HCT116 (cell line): ENCODE results near the gene TROAP. TPM values are rescaled to one million over a fixed set of nuclear protein-coding genes. Genes with fewer than 3 reads are reported as not detected.

Source experiments
- ATAC-seq: fragments of 200-7000 bp; cut with Tn5 transposase; 2 replicates; pipeline ENCODE4 v1.9.1; 2020; ENCODE audit warnings: mild to moderate bottlenecking, moderate library complexity
- BruUV-seq: library from RNA; stranded (reverse); fragments of 400-500 nt; replicated peaks from 2 replicates; lab custom pipeline; 2021; lab: Mats Ljungman, UMichigan
- CTCF ChIA-PET: fragments of 300-600 bp; sonication (Branson Sonifier 250); formaldehyde crosslinking; loops from one replicate; lab custom pipeline; 2021; ENCODE audit warnings: antibody characterized with exemption; lab: Charles Lee
- POLR2A ChIA-PET: fragments of 300-600, 350-600 bp; sonication (Branson Sonifier 250); formaldehyde crosslinking; loops from one replicate; lab custom pipeline; 2021; ENCODE audit warnings: antibody characterized with exemption; lab: Charles Lee
- RAD21 ChIA-PET, 2 experiments: fragments of 300-600 bp; sonication (Branson Sonifier 250); formaldehyde crosslinking; loops; one replicate each; lab custom pipeline; 2023; ENCODE audit warnings: low total read pairs in 2 of 2; ENCODE audit not compliant: uncharacterized antibody in 2 of 2, unreplicated experiment in 2 of 2, low non-redundant PET in 1 of 2; lab: Charles Lee
- DNase-seq: peaks from one replicate; pipeline ENCODE4 v3.0.0-alpha.2; 2010; ENCODE audit warnings: low read depth, low spot score
- H2AFZ ChIP-seq: fragments of 200-600 bp; shearing (Covaris generic), sonication (generic); 2 replicates; pipeline ENCODE4 v1.6.1; 2017; ENCODE audit warnings: low read depth, mixed run types, mixed read lengths, antibody characterized with exemption, low read length; ENCODE audit not compliant: poor library complexity, severe bottlenecking
- H3K27ac ChIP-seq: 2 replicates; pipeline ENCODE4 v1.5.1; 2012; ENCODE audit warnings: low read depth, low read length
- H3K27me3 ChIP-seq: fragments of 200-600 bp; sonication (generic); 2 replicates; pipeline ENCODE4 v1.6.1; 2016; ENCODE audit warnings: mixed run types, low read length, mixed read lengths; ENCODE audit not compliant: insufficient read depth
- H3K36me3 ChIP-seq, 2 experiments: fragments of 200-500 bp in 1 of 2; fragments of 200-600 bp in 1 of 2; sonication (Bioruptor generic) in 1 of 2; sonication (generic) in 1 of 2; 2 replicates each; pipeline versions ENCODE4 v1.5.1 to v1.6.1; 2014 to 2016; ENCODE audit warnings: low read length in 2 of 2, inconsistent platforms in 1 of 2, mixed read lengths in 1 of 2, mixed run types in 1 of 2; ENCODE audit not compliant: insufficient read depth in 2 of 2, control insufficient read depth in 1 of 2
- H3K4me1 ChIP-seq, 2 experiments: fragments of 200-600 bp in 1 of 2; sonication (generic) in 1 of 2; 2 replicates each; pipeline versions ENCODE4 v1.5.1 to v1.6.1; 2012 to 2017; ENCODE audit warnings: low read length in 2 of 2, inconsistent platforms in 1 of 2, mild to moderate bottlenecking in 1 of 2, mixed read lengths in 1 of 2, mixed run types in 1 of 2, moderate library complexity in 1 of 2; ENCODE audit not compliant: insufficient read depth in 2 of 2, control insufficient read depth in 1 of 2
- H3K4me2 ChIP-seq: fragments of 200-600 bp; sonication (generic); 2 replicates; pipeline ENCODE4 v1.6.1; 2017; ENCODE audit warnings: mixed run types, low read length, mixed read lengths
- H3K4me3 ChIP-seq, 2 experiments: fragments of 200-600 bp in 1 of 2; sonication (generic) in 1 of 2; replicated peaks in 1 of 2; 2 replicates each; pipeline ENCODE4 v1.5.1; 2011 to 2016; ENCODE audit warnings: low read length in 2 of 2, control low read depth in 1 of 2, low read depth in 1 of 2, mild to moderate bottlenecking in 1 of 2, mixed read lengths in 1 of 2, mixed run types in 1 of 2
- H3K79me2 ChIP-seq: fragments of 200-600 bp; sonication (generic); 2 replicates; pipeline ENCODE4 v1.6.1; 2017; ENCODE audit warnings: mild to moderate bottlenecking, mixed run types, low read length, moderate library complexity, mixed read lengths; ENCODE audit not compliant: insufficient read depth
- H3K9ac ChIP-seq: fragments of 200-600 bp; sonication (generic); 2 replicates; pipeline ENCODE4 v1.6.1; 2016; ENCODE audit warnings: low read length, mixed read lengths
- H3K9me2 ChIP-seq: fragments of 200-600 bp; sonication (generic), shearing (Covaris generic); 2 replicates; pipeline ENCODE4 v1.6.1; 2017; ENCODE audit warnings: mixed run types, mild to moderate bottlenecking, moderate library complexity; ENCODE audit not compliant: insufficient read depth
- H3K9me3 ChIP-seq, 2 experiments: fragments of 200-500 bp in 1 of 2; fragments of 200-600 bp in 1 of 2; sonication (Bioruptor generic) in 1 of 2; sonication (generic) in 1 of 2; 2 replicates each; pipeline ENCODE4 v1.6.1; 2014 to 2017; ENCODE audit warnings: low read length in 2 of 2, mixed read lengths in 2 of 2, inconsistent platforms in 1 of 2, low read depth in 1 of 2, mild to moderate bottlenecking in 1 of 2, mixed run types in 1 of 2, moderate library complexity in 1 of 2; ENCODE audit not compliant: control insufficient read depth in 1 of 2, insufficient read depth in 1 of 2
- H4K20me1 ChIP-seq: fragments of 200-600 bp; sonication (generic), shearing (Covaris generic); 2 replicates; pipeline ENCODE4 v1.6.1; 2017; ENCODE audit warnings: mixed run types, mild to moderate bottlenecking, moderate library complexity; ENCODE audit not compliant: insufficient read depth
- ATF3 ChIP-seq: IDR thresholded peaks from 2 replicates; pipeline ENCODE4 v1.6.1; 2012
- CBX3 ChIP-seq: IDR thresholded peaks from 2 replicates; pipeline ENCODE4 v1.6.1; 2012; ENCODE audit warnings: low read depth
- CEBPB ChIP-seq: IDR thresholded peaks from 2 replicates; pipeline ENCODE4 v1.6.1; 2012; ENCODE audit warnings: low read depth
- CTCF ChIP-seq, 3 experiments: fragments of 200-600 bp in 1 of 3; sonication (generic) in 1 of 3; IDR thresholded peaks in 2 of 3; conservative IDR thresholded peaks in 1 of 3; 2 replicates each; pipeline ENCODE4 v1.5.1; 2012 to 2017; ENCODE audit warnings: low read depth in 2 of 3, low read length in 2 of 3, antibody characterized with exemption in 1 of 3, borderline replicate concordance in 1 of 3, control low read depth in 1 of 3, mild to moderate bottlenecking in 1 of 3, mixed read lengths in 1 of 3, mixed run types in 1 of 3, moderate library complexity in 1 of 3; ENCODE audit not compliant: insufficient read depth in 1 of 3
- EGR1 ChIP-seq: IDR thresholded peaks from 2 replicates; pipeline ENCODE4 v1.6.1; 2012; ENCODE audit warnings: low read depth
- EZH2 ChIP-seq: fragments of 200-600 bp; sonication (generic); IDR thresholded peaks from 2 replicates; pipeline ENCODE4 v1.6.1; 2017; ENCODE audit warnings: antibody characterized with exemption, mixed run types
- FOSL1 ChIP-seq: IDR thresholded peaks from 2 replicates; pipeline ENCODE4 v1.6.1; 2012; ENCODE audit warnings: low read depth
- MAX ChIP-seq: IDR thresholded peaks from 2 replicates; pipeline ENCODE4 v1.6.1; 2012
- POLR2A ChIP-seq: IDR thresholded peaks from 2 replicates; pipeline ENCODE4 v1.7.0; 2011; ENCODE audit warnings: borderline replicate concordance; ENCODE audit not compliant: insufficient read depth, insufficient read length; ENCODE audit errors: extremely low read depth
- POLR2AphosphoS5 ChIP-seq: IDR thresholded peaks from 2 replicates; pipeline ENCODE4 v1.6.1; 2011; ENCODE audit warnings: mild to moderate bottlenecking, low read depth, low read length, moderate library complexity
- RAD21 ChIP-seq: IDR thresholded peaks from 2 replicates; pipeline ENCODE4 v1.6.1; 2012; ENCODE audit warnings: low read depth, mild to moderate bottlenecking
- SP1 ChIP-seq: IDR thresholded peaks from 2 replicates; pipeline ENCODE4 v1.6.1; 2012; ENCODE audit warnings: low read depth
- SRF ChIP-seq: IDR thresholded peaks from 2 replicates; pipeline ENCODE4 v1.6.1; 2012; ENCODE audit warnings: low read depth
- YY1 ChIP-seq: IDR thresholded peaks from 2 replicates; pipeline ENCODE4 v1.6.1; 2011; ENCODE audit warnings: low read length, low read depth, moderate library complexity, mild to moderate bottlenecking; ENCODE audit not compliant: insufficient replicate concordance; ENCODE audit errors: extremely low read depth
- ZFX ChIP-seq: fragments of 450-650 bp; IDR thresholded peaks from 2 replicates; pipeline ENCODE4 v1.6.1; 2017
- ZNF274 ChIP-seq: fragments of 200-500 bp; sonication (Bioruptor generic); IDR thresholded peaks from 2 replicates; pipeline ENCODE4 v1.6.1; 2014; ENCODE audit warnings: mild to moderate bottlenecking, low read depth, low read length, inconsistent platforms
- intact Hi-C: fragments of 100-400 bp; cut with micrococcal nuclease; formaldehyde crosslinking; loops from 2 replicates; pipeline ENCODE4 v1.10.0; 2022
- total RNA-seq: library from RNA; stranded (reverse); gene quantifications from one replicate; pipeline ENCODE4 v1.2.1, GENCODE V29; 2021; ENCODE audit not compliant: unreplicated experiment

The TROAP gene
- total RNA-seq, 1 experiment from 2014 or later, result 99.1 TPM

GRCh38 chr12:49276304-49277290 is 46.5 kb upstream of the TROAP start (continued):
- TF ChIP-seq MAX (no peak), ZNF274 (no peak), CEBPB (no peak)
- TF ChIP-seq, all 23 proteins: peak for 0

- no TSS peak for BruUV-seq
- Histone ChIP-seq H2AFZ (no peak overlapping the region), H3K27ac (no peak overlapping the region), H3K9ac (no peak overlapping the region), H3K4me1 (peaks cover 0 to 2% of the 10 kb centered on the region in 2 experiments; a peak in 2 of 4 replicates), H3K27me3 (no peaks in the 10 kb centered on the region), H3K36me3 (peaks cover 2 to 11% of the 10 kb centered on the region in 2 experiments; a peak in 2 of 4 replicates), H3K4me3 (no peak overlapping the region), H3K9me2 (no peaks in the 10 kb centered on the region), H3K4me2 (no peak overlapping the region), H3K79me2 (no peaks in the 10 kb centered on the region), H4K20me1 (peaks cover 8% of the 10 kb centered on the region; the same call in 1 of the 2 replicates), H3K9me3 (no peaks in the 10 kb centered on the region)
- CTCF ChIA-PET, result interaction anchor here (1.0 to 1.4 kb wide), 2 partner anchors 19 kb away, joined by 3 to 7 read pairs; no protein-coding TSS in a partner anchor
- POLR2A ChIA-PET, result interaction anchor here (1.2 to 1.7 kb wide), 4 partner anchors 9 to 14 kb away, joined by 3 to 7 read pairs (median 4); no protein-coding TSS in a partner anchor
- no peak for TF ChIP-seq CBX3
- TF ChIP-seq POLR2AphosphoS5, result no peak
- no peak for TF ChIP-seq SRF
- no peak for TF ChIP-seq POLR2A
- no peak for TF ChIP-seq RAD21
- TF ChIP-seq ZNF274, result no peak
- TF ChIP-seq YY1, result no peak
- no peak for TF ChIP-seq FOSL1
- TF ChIP-seq MAX, result no peak
- no peak for TF ChIP-seq ATF3
- TF ChIP-seq EGR1, result no peak
- no peak for TF ChIP-seq EZH2
- TF ChIP-seq ZFX, result no peak
- no peak for TF ChIP-seq CTCF (IDR thresholded peaks at IDR 0.05 in 2 of 3, conservative IDR thresholded peaks at IDR 0.05 in 1 of 3; ENCODE audit: borderline replicate concordance in 1 of 3, insufficient read depth in 1 of 3, low read depth in 2 of 3, low read length in 2 of 3)
- no peak for TF ChIP-seq SP1
- no peak for TF ChIP-seq CEBPB
- RAD21 ChIA-PET, result no interaction called here
- DNase-seq (no peak), ATAC-seq (no peak)
- intact Hi-C loops, result no loop called here
Measured at GRCh38 chr12:49277466-49277865, 45.6 kb upstream of the TROAP start.
